Measurements from ENCODE around the gene STH.

STH gene

GRCh38 chr17:45968732-45969131, 30.3 kb upstream of the STH start:
- no peak for DNase-seq

- DNase-seq, result no peak
Measured at GRCh38 chr17:45969726-45970125, 29.3 kb upstream of the STH start.

GRCh38 chr17:45970659-45971058, 28.4 kb upstream of the STH start:
- DNase-seq, result no peak

GRCh38 chr17:45971698-45972141, 27.3 kb upstream of the STH start:
- no peak for DNase-seq

GRCh38 chr17:45972531-45972930, 26.5 kb upstream of the STH start:
- no peak for DNase-seq

- DNase-seq, result no peak
Measured at GRCh38 chr17:45973099-45973780, 25.8 kb upstream of the STH start.

- DNase-seq, result no peak
Measured at GRCh38 chr17:45973946-45974859, 24.8 kb upstream of the STH start.

GRCh38 chr17:45974916-45975630, 24.0 kb upstream of the STH start:
- DNase-seq, result no peak

GRCh38 chr17:45975640-45976295, 23.3 kb upstream of the STH start:
- DNase-seq, result no peak

GRCh38 chr17:45976391-45976754, 22.7 kb upstream of the STH start:
- no peak for DNase-seq

- DNase-seq, result no peak
Measured at GRCh38 chr17:45976755-45977505, 22.1 kb upstream of the STH start.

GRCh38 chr17:45977506-45977824, 21.6 kb upstream of the STH start:
- DNase-seq, result no peak

GRCh38 chr17:45977976-45978626, 20.9 kb upstream of the STH start:
- DNase-seq, result no peak

- DNase-seq, result no peak
Measured at GRCh38 chr17:45979137-45979536, 19.9 kb upstream of the STH start.

GRCh38 chr17:45980855-45981254, 18.2 kb upstream of the STH start:
- DNase-seq, result no peak

GRCh38 chr17:45981306-45981705, 17.7 kb upstream of the STH start:
- DNase-seq, result no peak

- no peak for DNase-seq
Measured at GRCh38 chr17:45982791-45983613, 16.0 kb upstream of the STH start.

- DNase-seq, result no peak
Measured at GRCh38 chr17:45983614-45984310, 15.3 kb upstream of the STH start.

GRCh38 chr17:45984368-45984767, 14.7 kb upstream of the STH start:
- DNase-seq, result no peak

- DNase-seq, result no peak
Measured at GRCh38 chr17:45985447-45985846, 13.6 kb upstream of the STH start.

Measured in activated CD8-positive, alpha-beta memory T cell treated with anti-CD3 and anti-CD28 coated beads, Interleukin-2, amount 50 U/mL, for 48 hours (primary cell).